Measurements from ENCODE around the gene AATK.

- TF ChIP-seq EZH2 (IDR thresholded peaks at IDR 0.05; ENCODE audit: low read depth, unreplicated experiment) (no peak), POLR2AphosphoS5 (IDR thresholded peaks at IDR 0.05; ENCODE audit: low read depth) (no peak), ZNF331 (CRISPR knock-in tag; IDR thresholded peaks at IDR 0.05; ENCODE audit: low read depth) (no peak), CREB1 (CRISPR knock-in tag; IDR thresholded peaks at IDR 0.05; ENCODE audit: low read depth) (no peak), EZH2phosphoT487 (IDR thresholded peaks at IDR 0.05; ENCODE audit: unreplicated experiment) (no peak), REST (IDR thresholded peaks at IDR 0.05; ENCODE audit: unreplicated experiment) (no peak), JUNB (IDR thresholded peaks at IDR 0.05; ENCODE audit: unreplicated experiment) (no peak), ZNF114 (CRISPR knock-in tag; IDR thresholded peaks at IDR 0.05) (no peak), NANOG (IDR thresholded peaks at IDR 0.05; ENCODE audit: borderline replicate concordance) (no peak), STAT1 (IDR thresholded peaks at IDR 0.05; ENCODE audit: unreplicated experiment) (no peak)
- TF ChIP-seq, protein P1, sequence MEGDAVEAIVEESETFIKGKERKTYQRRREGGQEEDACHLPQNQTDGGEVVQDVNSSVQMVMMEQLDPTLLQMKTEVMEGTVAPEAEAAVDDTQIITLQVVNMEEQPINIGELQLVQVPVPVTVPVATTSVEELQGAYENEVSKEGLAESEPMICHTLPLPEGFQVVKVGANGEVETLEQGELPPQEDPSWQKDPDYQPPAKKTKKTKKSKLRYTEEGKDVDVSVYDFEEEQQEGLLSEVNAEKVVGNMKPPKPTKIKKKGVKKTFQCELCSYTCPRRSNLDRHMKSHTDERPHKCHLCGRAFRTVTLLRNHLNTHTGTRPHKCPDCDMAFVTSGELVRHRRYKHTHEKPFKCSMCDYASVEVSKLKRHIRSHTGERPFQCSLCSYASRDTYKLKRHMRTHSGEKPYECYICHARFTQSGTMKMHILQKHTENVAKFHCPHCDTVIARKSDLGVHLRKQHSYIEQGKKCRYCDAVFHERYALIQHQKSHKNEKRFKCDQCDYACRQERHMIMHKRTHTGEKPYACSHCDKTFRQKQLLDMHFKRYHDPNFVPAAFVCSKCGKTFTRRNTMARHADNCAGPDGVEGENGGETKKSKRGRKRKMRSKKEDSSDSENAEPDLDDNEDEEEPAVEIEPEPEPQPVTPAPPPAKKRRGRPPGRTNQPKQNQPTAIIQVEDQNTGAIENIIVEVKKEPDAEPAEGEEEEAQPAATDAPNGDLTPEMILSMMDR (conservative IDR thresholded peaks at IDR 0.05; ENCODE audit: low read depth in 2 of 2), result no peak
- TF ChIP-seq, protein P2, sequence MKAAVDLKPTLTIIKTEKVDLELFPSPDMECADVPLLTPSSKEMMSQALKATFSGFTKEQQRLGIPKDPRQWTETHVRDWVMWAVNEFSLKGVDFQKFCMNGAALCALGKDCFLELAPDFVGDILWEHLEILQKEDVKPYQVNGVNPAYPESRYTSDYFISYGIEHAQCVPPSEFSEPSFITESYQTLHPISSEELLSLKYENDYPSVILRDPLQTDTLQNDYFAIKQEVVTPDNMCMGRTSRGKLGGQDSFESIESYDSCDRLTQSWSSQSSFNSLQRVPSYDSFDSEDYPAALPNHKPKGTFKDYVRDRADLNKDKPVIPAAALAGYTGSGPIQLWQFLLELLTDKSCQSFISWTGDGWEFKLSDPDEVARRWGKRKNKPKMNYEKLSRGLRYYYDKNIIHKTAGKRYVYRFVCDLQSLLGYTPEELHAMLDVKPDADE (IDR thresholded peaks at IDR 0.05), result no peak
- TF ChIP-seq, protein P3, sequence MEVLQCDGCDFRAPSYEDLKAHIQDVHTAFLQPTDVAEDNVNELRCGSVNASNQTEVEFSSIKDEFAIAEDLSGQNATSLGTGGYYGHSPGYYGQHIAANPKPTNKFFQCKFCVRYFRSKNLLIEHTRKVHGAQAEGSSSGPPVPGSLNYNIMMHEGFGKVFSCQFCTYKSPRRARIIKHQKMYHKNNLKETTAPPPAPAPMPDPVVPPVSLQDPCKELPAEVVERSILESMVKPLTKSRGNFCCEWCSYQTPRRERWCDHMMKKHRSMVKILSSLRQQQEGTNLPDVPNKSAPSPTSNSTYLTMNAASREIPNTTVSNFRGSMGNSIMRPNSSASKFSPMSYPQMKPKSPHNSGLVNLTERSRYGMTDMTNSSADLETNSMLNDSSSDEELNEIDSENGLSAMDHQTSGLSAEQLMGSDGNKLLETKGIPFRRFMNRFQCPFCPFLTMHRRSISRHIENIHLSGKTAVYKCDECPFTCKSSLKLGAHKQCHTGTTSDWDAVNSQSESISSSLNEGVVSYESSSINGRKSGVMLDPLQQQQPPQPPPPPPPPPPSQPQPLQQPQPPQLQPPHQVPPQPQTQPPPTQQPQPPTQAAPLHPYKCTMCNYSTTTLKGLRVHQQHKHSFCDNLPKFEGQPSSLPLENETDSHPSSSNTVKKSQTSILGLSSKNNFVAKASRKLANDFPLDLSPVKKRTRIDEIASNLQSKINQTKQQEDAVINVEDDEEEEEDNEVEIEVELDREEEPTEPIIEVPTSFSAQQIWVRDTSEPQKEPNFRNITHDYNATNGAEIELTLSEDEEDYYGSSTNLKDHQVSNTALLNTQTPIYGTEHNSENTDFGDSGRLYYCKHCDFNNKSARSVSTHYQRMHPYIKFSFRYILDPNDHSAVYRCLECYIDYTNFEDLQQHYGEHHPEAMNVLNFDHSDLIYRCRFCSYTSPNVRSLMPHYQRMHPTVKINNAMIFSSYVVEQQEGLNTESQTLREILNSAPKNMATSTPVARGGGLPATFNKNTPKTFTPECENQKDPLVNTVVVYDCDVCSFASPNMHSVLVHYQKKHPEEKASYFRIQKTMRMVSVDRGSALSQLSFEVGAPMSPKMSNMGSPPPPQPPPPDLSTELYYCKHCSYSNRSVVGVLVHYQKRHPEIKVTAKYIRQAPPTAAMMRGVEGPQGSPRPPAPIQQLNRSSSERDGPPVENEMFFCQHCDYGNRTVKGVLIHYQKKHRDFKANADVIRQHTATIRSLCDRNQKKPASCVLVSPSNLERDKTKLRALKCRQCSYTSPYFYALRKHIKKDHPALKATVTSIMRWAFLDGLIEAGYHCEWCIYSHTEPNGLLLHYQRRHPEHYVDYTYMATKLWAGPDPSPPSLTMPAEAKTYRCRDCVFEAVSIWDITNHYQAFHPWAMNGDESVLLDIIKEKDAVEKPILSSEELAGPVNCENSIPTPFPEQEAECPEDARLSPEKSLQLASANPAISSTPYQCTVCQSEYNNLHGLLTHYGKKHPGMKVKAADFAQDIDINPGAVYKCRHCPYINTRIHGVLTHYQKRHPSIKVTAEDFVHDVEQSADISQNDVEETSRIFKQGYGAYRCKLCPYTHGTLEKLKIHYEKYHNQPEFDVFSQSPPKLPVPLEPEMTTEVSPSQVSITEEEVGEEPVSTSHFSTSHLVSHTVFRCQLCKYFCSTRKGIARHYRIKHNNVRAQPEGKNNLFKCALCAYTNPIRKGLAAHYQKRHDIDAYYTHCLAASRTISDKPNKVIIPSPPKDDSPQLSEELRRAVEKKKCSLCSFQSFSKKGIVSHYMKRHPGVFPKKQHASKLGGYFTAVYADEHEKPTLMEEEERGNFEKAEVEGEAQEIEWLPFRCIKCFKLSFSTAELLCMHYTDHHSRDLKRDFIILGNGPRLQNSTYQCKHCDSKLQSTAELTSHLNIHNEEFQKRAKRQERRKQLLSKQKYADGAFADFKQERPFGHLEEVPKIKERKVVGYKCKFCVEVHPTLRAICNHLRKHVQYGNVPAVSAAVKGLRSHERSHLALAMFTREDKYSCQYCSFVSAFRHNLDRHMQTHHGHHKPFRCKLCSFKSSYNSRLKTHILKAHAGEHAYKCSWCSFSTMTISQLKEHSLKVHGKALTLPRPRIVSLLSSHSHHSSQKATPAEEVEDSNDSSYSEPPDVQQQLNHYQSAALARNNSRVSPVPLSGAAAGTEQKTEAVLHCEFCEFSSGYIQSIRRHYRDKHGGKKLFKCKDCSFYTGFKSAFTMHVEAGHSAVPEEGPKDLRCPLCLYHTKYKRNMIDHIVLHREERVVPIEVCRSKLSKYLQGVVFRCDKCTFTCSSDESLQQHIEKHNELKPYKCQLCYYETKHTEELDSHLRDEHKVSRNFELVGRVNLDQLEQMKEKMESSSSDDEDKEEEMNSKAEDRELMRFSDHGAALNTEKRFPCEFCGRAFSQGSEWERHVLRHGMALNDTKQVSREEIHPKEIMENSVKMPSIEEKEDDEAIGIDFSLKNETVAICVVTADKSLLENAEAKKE (CRISPR knock-in tag; IDR thresholded peaks at IDR 0.05), result no peak
These were observed 46.3 kb upstream of the AATK start for GRCh38 chr17:81212365-81212764.

Measured in GM23338 (cell line).